Muscle layer of duodenum (tissue), 2 donors: ENCODE results near the gene UBR1.
"Not testable (repeated sequence)": the region's sequence is repeated elsewhere in the genome, so short reads cannot be mapped to it uniquely, and the experiment has no call there.

Source experiments
- H3K27ac ChIP-seq: one replicate; pipeline ENCODE4 v1.7.0; 2013; ENCODE audit warnings: mild to moderate bottlenecking, low read length
- H3K27me3 ChIP-seq: one replicate; pipeline ENCODE4 v1.7.0; 2013; ENCODE audit warnings: low read depth, mild to moderate bottlenecking, control low read depth, low read length
- H3K36me3 ChIP-seq, 2 donors: one replicate each; pipeline ENCODE4 v1.7.0; 2013; ENCODE audit warnings: low read length in 2 of 2, control low read depth in 1 of 2, mild to moderate bottlenecking in 1 of 2; ENCODE audit not compliant: insufficient read depth in 2 of 2, control insufficient read depth in 1 of 2
- H3K4me1 ChIP-seq, 2 donors: one replicate each; pipeline ENCODE4 v1.7.0; 2013; ENCODE audit warnings: low read length in 2 of 2, mild to moderate bottlenecking in 2 of 2, control low read depth in 1 of 2, moderate library complexity in 1 of 2; ENCODE audit not compliant: insufficient read depth in 2 of 2, control insufficient read depth in 1 of 2
- H3K4me3 ChIP-seq, 2 donors: one replicate each; pipeline ENCODE4 v1.7.0; 2013; ENCODE audit warnings: low read length in 2 of 2, low read depth in 1 of 2, mild to moderate bottlenecking in 1 of 2
- H3K9me3 ChIP-seq, 2 donors: one replicate each; pipeline ENCODE4 v1.7.0; 2013; ENCODE audit warnings: low read length in 2 of 2, control low read depth in 1 of 2, mild to moderate bottlenecking in 1 of 2; ENCODE audit not compliant: control insufficient read depth in 1 of 2
- donor health status: healthy.

The UBR1 gene

GRCh38 chr15:43132830-43133429 is 27.1 kb upstream of the UBR1 start:
- H3K9me3 ChIP-seq = no peaks in the 10 kb centered on the region
- H3K27me3 ChIP-seq = no peaks in the 10 kb centered on the region
- H3K4me1 ChIP-seq = peaks cover 0 to 4% of the 10 kb centered on the region in 2 donors
- peaks cover 9 to 12% of the 10 kb centered on the region in 2 donors for H3K36me3 ChIP-seq
- H3K4me3 ChIP-seq = peak overlapping the region; percentile 95 to 96
- H3K27ac ChIP-seq = peak overlapping the region; percentile 85

GRCh38 chr15:43128980-43129335 is 23.1 kb upstream of the UBR1 start:
- Histone ChIP-seq H3K27ac (no peak overlapping the region), H3K4me3 (no peak overlapping the region), H3K36me3 (no peaks in the 10 kb centered on the region), H3K27me3 (no peaks in the 10 kb centered on the region), H3K4me1 (no peaks in the 10 kb centered on the region), H3K9me3 (no peaks in the 10 kb centered on the region)

GRCh38 chr15:43128174-43128979 is 22.5 kb upstream of the UBR1 start:
- not testable (repeated sequence) for H3K4me3 ChIP-seq, H3K27ac ChIP-seq, H3K4me1 ChIP-seq, H3K36me3 ChIP-seq, H3K9me3 ChIP-seq, H3K27me3 ChIP-seq

- Histone ChIP-seq H3K36me3 (no peaks in the 10 kb centered on the region), H3K9me3 (no peaks in the 10 kb centered on the region), H3K27me3 (no peaks in the 10 kb centered on the region), H3K4me1 (no peaks in the 10 kb centered on the region), H3K4me3 (no peak overlapping the region), H3K27ac (no peak overlapping the region)
Observed at GRCh38 chr15:43127752-43128151, 21.9 kb upstream of the UBR1 start.

GRCh38 chr15:43126356-43126755 is 20.5 kb upstream of the UBR1 start:
- no peaks in the 10 kb centered on the region for H3K27me3 ChIP-seq
- no peak overlapping the region for H3K27ac ChIP-seq
- no peak overlapping the region for H3K4me3 ChIP-seq
- H3K9me3 ChIP-seq = no peaks in the 10 kb centered on the region
- peaks cover 0 to 3% of the 10 kb centered on the region in 2 donors for H3K4me1 ChIP-seq
- H3K36me3 ChIP-seq = no peaks in the 10 kb centered on the region

- Histone ChIP-seq H3K9me3 (no peaks in the 10 kb centered on the region), H3K4me1 (peaks cover 0 to 3% of the 10 kb centered on the region in 2 donors), H3K4me3 (no peak overlapping the region), H3K27ac (no peak overlapping the region), H3K27me3 (no peaks in the 10 kb centered on the region), H3K36me3 (no peaks in the 10 kb centered on the region)
Observed at GRCh38 chr15:43125100-43125661, 19.3 kb upstream of the UBR1 start.

- Histone ChIP-seq H3K36me3 (no peaks in the 10 kb centered on the region), H3K4me1 (peaks cover 0 to 3% of the 10 kb centered on the region in 2 donors), H3K9me3 (no peaks in the 10 kb centered on the region), H3K4me3 (peak overlapping the region; percentile 58 to 92), H3K27me3 (no peaks in the 10 kb centered on the region), H3K27ac (no peak overlapping the region)
Observed at GRCh38 chr15:43121863-43122262, 16.0 kb upstream of the UBR1 start.

- Histone ChIP-seq H3K4me3 (no peak overlapping the region), H3K9me3 (no peaks in the 10 kb centered on the region), H3K27me3 (no peaks in the 10 kb centered on the region), H3K4me1 (peaks cover 0 to 3% of the 10 kb centered on the region in 2 donors), H3K27ac (no peak overlapping the region), H3K36me3 (no peaks in the 10 kb centered on the region)
Observed at GRCh38 chr15:43118829-43119228, 13.0 kb upstream of the UBR1 start.

GRCh38 chr15:43118286-43118685 is 12.4 kb upstream of the UBR1 start:
- no peaks in the 10 kb centered on the region for H3K36me3 ChIP-seq
- peaks cover 0 to 3% of the 10 kb centered on the region in 2 donors for H3K4me1 ChIP-seq
- H3K27ac ChIP-seq = no peak overlapping the region
- H3K9me3 ChIP-seq = no peaks in the 10 kb centered on the region
- no peaks in the 10 kb centered on the region for H3K27me3 ChIP-seq
- no peak overlapping the region for H3K4me3 ChIP-seq

- Histone ChIP-seq H3K27ac (no peak overlapping the region), H3K4me3 (no peak overlapping the region), H3K27me3 (no peaks in the 10 kb centered on the region), H3K4me1 (no peaks in the 10 kb centered on the region), H3K9me3 (no peaks in the 10 kb centered on the region), H3K36me3 (no peaks in the 10 kb centered on the region)
Observed at GRCh38 chr15:43111354-43111753, 5.5 kb upstream of the UBR1 start.

GRCh38 chr15:43107751-43108150 is 1.9 kb upstream of the UBR1 start:
- no peaks in the 10 kb centered on the region for H3K9me3 ChIP-seq
- no peaks in the 10 kb centered on the region for H3K27me3 ChIP-seq
- no peak overlapping the region for H3K4me3 ChIP-seq
- H3K4me1 ChIP-seq = peaks cover 6 to 16% of the 10 kb centered on the region in 2 donors
- H3K27ac ChIP-seq = no peak overlapping the region
- no peaks in the 10 kb centered on the region for H3K36me3 ChIP-seq
